GM21447 (cell line): ENCODE results near the gene QTRT2.

Experiments used
- ATAC-seq: cut with Tn5 transposase; IDR thresholded peaks from one replicate; pipeline ENCODE4 v1.9.1; 2021; ENCODE audit not compliant: unreplicated experiment

The QTRT2 gene

GRCh38 chr3:114076711-114077110 lies 20.2 kb downstream of the QTRT2 start:
- no peak for ATAC-seq

- no peak for ATAC-seq
Measured at GRCh38 chr3:114078126-114078525, 21.6 kb downstream of the QTRT2 start.

- no peak for ATAC-seq
Measured at GRCh38 chr3:114079761-114080160, 23.2 kb downstream of the QTRT2 start.

GRCh38 chr3:114080201-114080600 lies 23.7 kb downstream of the QTRT2 start:
- ATAC-seq = no peak

- no peak for ATAC-seq
Measured at GRCh38 chr3:114081037-114081436, 24.5 kb downstream of the QTRT2 start.

- ATAC-seq = no peak
Measured at GRCh38 chr3:114083112-114083511, 26.6 kb downstream of the QTRT2 start.

GRCh38 chr3:114086356-114086755 lies 29.8 kb downstream of the QTRT2 start:
- no peak for ATAC-seq

- no peak for ATAC-seq
Measured at GRCh38 chr3:114089675-114090074, 33.1 kb downstream of the QTRT2 start.

GRCh38 chr3:114092151-114093015 lies 35.8 kb downstream of the QTRT2 start:
- ATAC-seq = no peak

GRCh38 chr3:114093016-114093380 lies 36.5 kb downstream of the QTRT2 start:
- no peak for ATAC-seq

- no peak for ATAC-seq
Measured at GRCh38 chr3:114093596-114093995, 37.1 kb downstream of the QTRT2 start.

GRCh38 chr3:114095796-114096195 lies 39.3 kb downstream of the QTRT2 start:
- ATAC-seq = no peak

GRCh38 chr3:114101101-114101500 lies 44.6 kb downstream of the QTRT2 start:
- ATAC-seq = no peak

- ATAC-seq = no peak
Measured at GRCh38 chr3:114103181-114103580, 46.6 kb downstream of the QTRT2 start.

- ATAC-seq = no peak
Measured at GRCh38 chr3:114103858-114104257, 47.3 kb downstream of the QTRT2 start.

GRCh38 chr3:114104414-114104813 lies 47.9 kb downstream of the QTRT2 start:
- no peak for ATAC-seq

- ATAC-seq = no peak
Measured at GRCh38 chr3:114108137-114108536, 51.6 kb downstream of the QTRT2 start.

GRCh38 chr3:114110439-114110838 lies 53.9 kb downstream of the QTRT2 start:
- no peak for ATAC-seq

- no peak for ATAC-seq
Measured at GRCh38 chr3:114111060-114111770, 54.7 kb downstream of the QTRT2 start.

GRCh38 chr3:114112696-114113095 lies 56.2 kb downstream of the QTRT2 start:
- no peak for ATAC-seq

- ATAC-seq = no peak
Measured at GRCh38 chr3:114114719-114115118, 58.2 kb downstream of the QTRT2 start.

GRCh38 chr3:114115143-114115542 lies 58.6 kb downstream of the QTRT2 start:
- no peak for ATAC-seq
